Keratinocyte (primary cell): ENCODE data around the gene HYKK. TPM values are rescaled to one million over a fixed set of nuclear protein-coding genes. Genes with fewer than 3 reads are reported as not detected.
A peak's percentile ranks its signal among the peaks of the same experiment; 100 is the strongest.

Source experiments
- DNase-seq: peaks from one replicate; pipeline ENCODE4 v3.0.0-alpha.2; 2011; ENCODE audit warnings: low read depth, missing footprints, low spot score
- FAIRE-seq: peaks from 2 replicates; lab custom pipeline; 2011; peaks lifted over from hg19 to GRCh38; lab: Jason Lieb, UNC
- H2AFZ ChIP-seq: 2 replicates; pipeline ENCODE4 v1.6.0; 2012; ENCODE audit warnings: low read length, control low read depth, inconsistent platforms; ENCODE audit not compliant: control insufficient read depth
- H3K27ac ChIP-seq: 2 replicates; pipeline ENCODE4 v1.5.1; 2011; ENCODE audit warnings: low read length; ENCODE audit not compliant: control insufficient read depth, insufficient read depth
- H3K27me3 ChIP-seq: 3 replicates; pipeline ENCODE4 v1.6.0; 2011; ENCODE audit warnings: low read length; ENCODE audit not compliant: control insufficient read depth, insufficient read depth; ENCODE audit errors: extremely low read depth
- H3K36me3 ChIP-seq, 2 experiments: 2 replicates in 1 of 2; 3 replicates in 1 of 2; pipeline ENCODE4 v1.5.1; 2011; ENCODE audit warnings: low read length in 2 of 2, mild to moderate bottlenecking in 1 of 2; ENCODE audit not compliant: control insufficient read depth in 2 of 2, insufficient read depth in 2 of 2; ENCODE audit errors: extremely low read depth in 1 of 2
- H3K4me1 ChIP-seq: 3 replicates; pipeline ENCODE4 v1.5.1; 2011; ENCODE audit warnings: low read length; ENCODE audit not compliant: control insufficient read depth, insufficient read depth; ENCODE audit errors: extremely low read depth
- H3K4me2 ChIP-seq: 3 replicates; pipeline ENCODE4 v1.6.0; 2011; ENCODE audit warnings: low read depth, low read length; ENCODE audit not compliant: control insufficient read depth, insufficient read depth; ENCODE audit errors: extremely low read depth
- H3K4me3 ChIP-seq, 3 experiments: fragments of 200-600 bp in 1 of 3; sonication (generic) in 1 of 3; 2 replicates in 2 of 3; 3 replicates in 1 of 3; pipeline ENCODE4 v1.5.1; 2011 to 2016; ENCODE audit warnings: low read length in 3 of 3, mild to moderate bottlenecking in 3 of 3, control low read depth in 2 of 3, inconsistent platforms in 1 of 3, low read depth in 1 of 3, mixed read lengths in 1 of 3, mixed run types in 1 of 3, moderate library complexity in 1 of 3; ENCODE audit not compliant: control insufficient read depth in 2 of 3, insufficient read depth in 2 of 3; ENCODE audit errors: extremely low read depth in 1 of 3
- H3K79me2 ChIP-seq: 2 replicates; pipeline ENCODE4 v1.6.0; 2012; ENCODE audit warnings: low read length; ENCODE audit not compliant: control insufficient read depth, insufficient read depth
- H3K9ac ChIP-seq: 3 replicates; pipeline ENCODE4 v1.6.0; 2011; ENCODE audit warnings: low read length; ENCODE audit not compliant: control insufficient read depth, insufficient read depth; ENCODE audit errors: extremely low read depth
- H3K9me1 ChIP-seq: 3 replicates; pipeline ENCODE4 v1.6.0; 2011; ENCODE audit warnings: low read length; ENCODE audit not compliant: control insufficient read depth, insufficient read depth; ENCODE audit errors: extremely low read depth
- H3K9me3 ChIP-seq: 2 replicates; pipeline ENCODE4 v1.5.1; 2012; ENCODE audit warnings: low read depth, low read length; ENCODE audit not compliant: control insufficient read depth
- H4K20me1 ChIP-seq: 3 replicates; pipeline ENCODE4 v1.6.0; 2011; ENCODE audit warnings: low read length; ENCODE audit not compliant: control insufficient read depth, insufficient read depth; ENCODE audit errors: extremely low read depth
- CTCF ChIP-seq, 3 experiments: IDR thresholded peaks in 1 of 3; conservative IDR thresholded peaks in 1 of 3; optimal IDR thresholded peaks in 1 of 3; 2 replicates in 2 of 3; 3 replicates in 1 of 3; pipeline versions ENCODE3 to v1.5.1; 2011; ENCODE audit warnings: low read length in 3 of 3, mild to moderate bottlenecking in 3 of 3, moderate library complexity in 2 of 3, control low read depth in 1 of 3, inconsistent platforms in 1 of 3; ENCODE audit not compliant: insufficient read depth in 2 of 3; ENCODE audit errors: extremely low read depth in 1 of 3
- EZH2 ChIP-seq: IDR thresholded peaks from one replicate; pipeline ENCODE4 v1.6.1; 2012; ENCODE audit warnings: inconsistent platforms, mild to moderate bottlenecking, low read length, moderate library complexity
- dilution Hi-C: fragments of 300-500 bp; cut with MboI; formaldehyde crosslinking; loops from one replicate; pipeline ENCODE4 v1.7.0; 2020; ENCODE audit warnings: low sequenced_read_pairs; ENCODE audit not compliant: extremely low pct_ligation_motif_present
- polyA plus RNA-seq, 5 experiments: library from polyadenylated mRNA; depleted of rRNA in 3 of 5; stranded (reverse) in 3 of 5; stranded (forward) in 1 of 5; unstranded in 1 of 5; fragments of >200 nt; gene quantifications; 1 replicate in 1 of 5; 2 replicates in 3 of 5; 3 replicates in 1 of 5; pipeline versions ENCODE4 v1.2.1 to v1.2.3, GENCODE V29; 2011 to 2012; ENCODE audit warnings: missing spikeins in 2 of 5, low read depth in 1 of 5, low replicate concordance in 1 of 5

HYKK gene
- polyA plus RNA-seq, 1 donor (not counting 4 experiments of a cell fraction or from before 2014, with no cell fraction given) = 2.2 TPM

GRCh38 chr15:78541744-78542034 lies 34.3 kb downstream of the HYKK start:
- H3K36me3 ChIP-seq = peaks cover 8 to 14% of the 10 kb centered on the region in 2 experiments
- H3K4me3 ChIP-seq = peak overlapping the region; percentile 68 to 88 (median 86)
- no peaks in the 10 kb centered on the region for H3K9me3 ChIP-seq
- DNase-seq (no peak), FAIRE-seq (no peak)
- dilution Hi-C loops = no loop called here
- peak overlapping the region; percentile 98 for H3K9ac ChIP-seq
- peaks cover 9% of the 10 kb centered on the region for H3K4me1 ChIP-seq
- no peaks in the 10 kb centered on the region for H3K27me3 ChIP-seq
- no peaks in the 10 kb centered on the region for H3K9me1 ChIP-seq
- H3K27ac ChIP-seq = peak overlapping the region; percentile 94
- TF ChIP-seq CTCF (optimal IDR thresholded peaks at IDR 0.05 in 1 of 3, IDR thresholded peaks at IDR 0.05 in 1 of 3, conservative IDR thresholded peaks at IDR 0.05 in 1 of 3; ENCODE audit: extremely low read depth in 1 of 3, insufficient read depth in 2 of 3, low read length in 3 of 3) (no peak), EZH2 (no peak)
- no peaks in the 10 kb centered on the region for H4K20me1 ChIP-seq
- peaks cover 30% of the 10 kb centered on the region for H3K79me2 ChIP-seq
- no peak overlapping the region for H2AFZ ChIP-seq
- H3K4me2 ChIP-seq = peak overlapping the region; percentile 86

- Histone ChIP-seq H3K27me3 (no peaks in the 10 kb centered on the region), H4K20me1 (no peaks in the 10 kb centered on the region), H3K79me2 (peaks cover 30% of the 10 kb centered on the region), H3K36me3 (peaks cover 12 to 17% of the 10 kb centered on the region in 2 experiments), H3K9me1 (no peaks in the 10 kb centered on the region), H3K4me2 (no peak overlapping the region), H3K27ac (no peak overlapping the region), H2AFZ (no peak overlapping the region), H3K9ac (no peak overlapping the region), H3K9me3 (no peaks in the 10 kb centered on the region), H3K4me3 (no peak overlapping the region), H3K4me1 (peaks cover 9% of the 10 kb centered on the region)
- DNase-seq = no peak
- no peak for TF ChIP-seq CTCF (optimal IDR thresholded peaks at IDR 0.05 in 1 of 3, IDR thresholded peaks at IDR 0.05 in 1 of 3, conservative IDR thresholded peaks at IDR 0.05 in 1 of 3; ENCODE audit: extremely low read depth in 1 of 3, insufficient read depth in 2 of 3, low read length in 3 of 3)
- TF ChIP-seq EZH2 = no peak
- FAIRE-seq = no peak
- dilution Hi-C loops = no loop called here
These were observed 35.3 kb downstream of the HYKK start for GRCh38 chr15:78542647-78543046.
